ENCODE data around the gene NFIA. TPM values are rescaled to one million over a fixed set of nuclear protein-coding genes. Genes with fewer than 3 reads are reported as not detected.

The NFIA gene
- total RNA-seq, 1 experiment from 2014 or later: 12.7 TPM

DNA sequence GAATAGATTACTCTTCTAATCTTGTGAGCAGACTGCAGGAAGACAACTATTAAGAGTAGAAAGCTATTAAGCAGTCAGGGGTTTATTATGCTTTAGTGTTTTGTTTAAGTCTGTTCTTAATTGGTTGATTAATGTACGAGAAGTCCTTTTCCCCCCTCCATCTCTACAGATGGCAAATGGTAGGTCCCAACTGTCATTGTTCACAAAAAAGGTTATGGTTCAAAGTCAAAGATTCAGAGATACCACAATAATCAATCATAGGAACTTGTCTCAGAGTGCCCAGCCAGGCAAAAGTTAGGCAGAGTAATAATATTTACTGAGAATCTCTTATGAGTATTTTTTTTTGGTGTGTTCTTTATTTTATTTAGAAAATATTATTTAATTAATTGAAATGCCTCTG, 26.8 kb downstream of the NFIA start:
- no peak for ATAC-seq
- no peaks in the 10 kb centered on the region for H3F3A ChIP-seq (ENCODE audit: low read length, unreplicated experiment)
- intact Hi-C loops (cut with micrococcal nuclease): no loop called here
- BruUV-seq (replicated peaks): no TSS peak
- peaks cover 6% of the 10 kb centered on the region; the same call in 1 of the 2 replicates for H3K36me3 ChIP-seq (ENCODE audit: low read depth, low read length)
- no peak overlapping the region for H3K9ac ChIP-seq (ENCODE audit: low read length)
- no peaks in the 10 kb centered on the region for H3K4me1 ChIP-seq (ENCODE audit: insufficient read depth, low read length)
- H3K9me2 ChIP-seq (replicated peaks; ENCODE audit: low read length): no peaks in the 10 kb centered on the region
- H3K4me2 ChIP-seq (ENCODE audit: low read length): no peak overlapping the region
- H3K27ac ChIP-seq (ENCODE audit: low read length): no peak overlapping the region
- H2AFZ ChIP-seq (ENCODE audit: low read length): no peak overlapping the region
- H4K20me1 ChIP-seq (ENCODE audit: low read length): no peaks in the 10 kb centered on the region
- H3K4me3 ChIP-seq (ENCODE audit: low read length): no peak overlapping the region
- no peak for DNase-seq
- ChIA-PET POLR2A (ENCODE audit: unreplicated experiment) (no interaction called here), CTCF (no interaction called here)
- no peaks in the 10 kb centered on the region for H3K79me2 ChIP-seq (ENCODE audit: low read length)
- H3K9me3 ChIP-seq (ENCODE audit: low read length): peaks cover 6% of the 10 kb centered on the region
- TF ChIP-seq EZH2 (IDR thresholded peaks at IDR 0.05; ENCODE audit: low read length, unreplicated experiment) (no peak), EZH2phosphoT487 (IDR thresholded peaks at IDR 0.05; ENCODE audit: borderline replicate concordance, low read length) (no peak)
- TF ChIP-seq, protein P1, sequence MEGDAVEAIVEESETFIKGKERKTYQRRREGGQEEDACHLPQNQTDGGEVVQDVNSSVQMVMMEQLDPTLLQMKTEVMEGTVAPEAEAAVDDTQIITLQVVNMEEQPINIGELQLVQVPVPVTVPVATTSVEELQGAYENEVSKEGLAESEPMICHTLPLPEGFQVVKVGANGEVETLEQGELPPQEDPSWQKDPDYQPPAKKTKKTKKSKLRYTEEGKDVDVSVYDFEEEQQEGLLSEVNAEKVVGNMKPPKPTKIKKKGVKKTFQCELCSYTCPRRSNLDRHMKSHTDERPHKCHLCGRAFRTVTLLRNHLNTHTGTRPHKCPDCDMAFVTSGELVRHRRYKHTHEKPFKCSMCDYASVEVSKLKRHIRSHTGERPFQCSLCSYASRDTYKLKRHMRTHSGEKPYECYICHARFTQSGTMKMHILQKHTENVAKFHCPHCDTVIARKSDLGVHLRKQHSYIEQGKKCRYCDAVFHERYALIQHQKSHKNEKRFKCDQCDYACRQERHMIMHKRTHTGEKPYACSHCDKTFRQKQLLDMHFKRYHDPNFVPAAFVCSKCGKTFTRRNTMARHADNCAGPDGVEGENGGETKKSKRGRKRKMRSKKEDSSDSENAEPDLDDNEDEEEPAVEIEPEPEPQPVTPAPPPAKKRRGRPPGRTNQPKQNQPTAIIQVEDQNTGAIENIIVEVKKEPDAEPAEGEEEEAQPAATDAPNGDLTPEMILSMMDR (conservative IDR thresholded peaks at IDR 0.05; ENCODE audit: low read depth, low read length): no peak
- no peaks in the 10 kb centered on the region for H3K27me3 ChIP-seq (ENCODE audit: low read length)

DNA sequence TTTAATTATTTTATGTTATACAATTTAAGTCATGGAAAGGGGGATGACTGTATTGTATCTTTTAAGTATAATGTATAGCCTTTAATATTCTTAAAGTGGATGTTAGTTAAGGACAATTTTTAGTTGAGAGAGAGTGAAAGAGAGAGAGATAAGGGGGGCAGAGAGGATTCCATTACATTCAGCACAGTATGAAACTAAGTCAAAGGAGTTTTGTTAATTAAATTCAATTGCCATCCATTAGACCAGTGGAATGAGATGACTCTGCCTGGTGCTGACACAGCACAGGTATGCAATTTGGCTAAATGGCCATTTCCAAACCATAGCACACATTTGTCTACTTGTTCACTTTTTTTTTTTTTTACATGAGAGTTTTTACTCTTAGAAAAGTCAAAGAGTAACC, 27.5 kb downstream of the NFIA start:
- peaks cover 6% of the 10 kb centered on the region for H3K9me3 ChIP-seq (ENCODE audit: low read length)
- ATAC-seq (no peak), DNase-seq (no peak)
- BruUV-seq (replicated peaks): no TSS peak
- TF ChIP-seq EZH2 (IDR thresholded peaks at IDR 0.05; ENCODE audit: low read length, unreplicated experiment): no peak
- no peak for TF ChIP-seq EZH2phosphoT487 (IDR thresholded peaks at IDR 0.05; ENCODE audit: borderline replicate concordance, low read length)
- TF ChIP-seq, protein P1 (conservative IDR thresholded peaks at IDR 0.05; ENCODE audit: low read depth, low read length): no peak
- H3K4me2 ChIP-seq (ENCODE audit: low read length): no peak overlapping the region
- no peaks in the 10 kb centered on the region for H3F3A ChIP-seq (ENCODE audit: low read length, unreplicated experiment)
- no peak overlapping the region for H3K9ac ChIP-seq (ENCODE audit: low read length)
- H3K4me3 ChIP-seq (ENCODE audit: low read length): no peak overlapping the region
- no peaks in the 10 kb centered on the region for H3K9me2 ChIP-seq (replicated peaks; ENCODE audit: low read length)
- H2AFZ ChIP-seq (ENCODE audit: low read length): no peak overlapping the region
- H3K27me3 ChIP-seq (ENCODE audit: low read length): no peaks in the 10 kb centered on the region
- H3K36me3 ChIP-seq (ENCODE audit: low read depth, low read length): peaks cover 6% of the 10 kb centered on the region; the same call in 1 of the 2 replicates
- ChIA-PET CTCF (no interaction called here), POLR2A (ENCODE audit: unreplicated experiment) (no interaction called here)
- no peak overlapping the region for H3K27ac ChIP-seq (ENCODE audit: low read length)
- H3K4me1 ChIP-seq (ENCODE audit: insufficient read depth, low read length): no peaks in the 10 kb centered on the region
- no peaks in the 10 kb centered on the region for H3K79me2 ChIP-seq (ENCODE audit: low read length)
- no peaks in the 10 kb centered on the region for H4K20me1 ChIP-seq (ENCODE audit: low read length)
- intact Hi-C loops (cut with micrococcal nuclease): no loop called here

DNA sequence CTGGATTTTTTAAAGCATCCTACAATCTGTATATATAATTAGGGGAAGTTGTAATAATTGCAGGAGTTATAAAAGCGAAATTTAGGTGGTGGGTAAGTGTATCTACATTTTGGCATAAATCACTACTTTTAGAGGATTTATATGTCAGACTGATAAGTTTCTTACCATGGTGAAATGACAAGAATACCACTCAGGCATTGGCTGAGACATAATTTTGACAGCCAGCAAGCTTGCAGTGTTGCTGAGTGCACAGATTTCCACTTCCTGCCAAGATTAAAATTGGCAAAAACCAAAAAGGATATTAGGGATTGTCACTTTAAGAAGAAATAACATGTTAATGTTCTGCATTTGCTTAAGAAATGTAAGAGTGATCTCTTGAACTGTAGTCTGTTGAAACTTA, 28.2 kb downstream of the NFIA start:
- Histone ChIP-seq H3K4me3 (ENCODE audit: low read length) (no peak overlapping the region), H3K36me3 (ENCODE audit: low read depth, low read length) (peaks cover 6% of the 10 kb centered on the region; the same call in 1 of the 2 replicates), H3K4me2 (ENCODE audit: low read length) (no peak overlapping the region), H3K79me2 (ENCODE audit: low read length) (no peaks in the 10 kb centered on the region), H3K9me2 (replicated peaks; ENCODE audit: low read length) (no peaks in the 10 kb centered on the region), H3K4me1 (ENCODE audit: insufficient read depth, low read length) (no peaks in the 10 kb centered on the region), H3K27ac (ENCODE audit: low read length) (no peak overlapping the region), H3K27me3 (ENCODE audit: low read length) (no peaks in the 10 kb centered on the region), H2AFZ (ENCODE audit: low read length) (no peak overlapping the region), H3F3A (ENCODE audit: low read length, unreplicated experiment) (no peaks in the 10 kb centered on the region), H4K20me1 (ENCODE audit: low read length) (no peaks in the 10 kb centered on the region), H3K9ac (ENCODE audit: low read length) (no peak overlapping the region), H3K9me3 (ENCODE audit: low read length) (peaks cover 6% of the 10 kb centered on the region)
- intact Hi-C loops (cut with micrococcal nuclease): no loop called here
- CTCF ChIA-PET: no interaction called here
- no peak for ATAC-seq
- no TSS peak for BruUV-seq (replicated peaks)
- DNase-seq: no peak
- POLR2A ChIA-PET (ENCODE audit: unreplicated experiment): no interaction called here
- TF ChIP-seq EZH2phosphoT487 (IDR thresholded peaks at IDR 0.05; ENCODE audit: borderline replicate concordance, low read length) (no peak), EZH2 (IDR thresholded peaks at IDR 0.05; ENCODE audit: low read length, unreplicated experiment) (no peak)
- TF ChIP-seq, protein P1 (conservative IDR thresholded peaks at IDR 0.05; ENCODE audit: low read depth, low read length): no peak

All from PC-3 (cell line).